HepG2 (cell line): ENCODE measurements around the gene JAM2. TPM values are rescaled to one million over a fixed set of nuclear protein-coding genes. Genes with fewer than 3 reads are reported as not detected.

Source experiments
- ATAC-seq: fragments of 200-7000 bp; cut with Tn5 transposase; 3 replicates; pipeline ENCODE4 v1.9.1; 2020; ENCODE audit warnings: mild to moderate bottlenecking, moderate library complexity
- BruUV-seq: library from RNA; stranded (reverse); fragments of 400-500 nt; replicated peaks from 2 replicates; lab custom pipeline; 2021; lab: Mats Ljungman, UMichigan
- CTCF ChIA-PET: fragments of 300-600 bp; formaldehyde crosslinking; extraction: SDS; loops from one replicate; lab custom pipeline; 2021; ENCODE audit warnings: low total read pairs, inconsistent platforms, low intra/inter-chr PET ratio; lab: Yijun Ruan, JAX
- POLR2A ChIA-PET: fragments of 350-600 bp; sonication (Branson Sonifier 250); formaldehyde crosslinking; loops from one replicate; lab custom pipeline; 2020; ENCODE audit warnings: antibody characterized with exemption, inconsistent platforms; lab: Yijun Ruan, JAX
- DNase-seq: peaks from one replicate; pipeline ENCODE4 v3.0.0-alpha.2; 2015; ENCODE audit warnings: low spot score
- FAIRE-seq: peaks from 3 replicates; lab custom pipeline; 2011; peaks lifted over from hg19 to GRCh38; lab: Jason Lieb, UNC
- H2AFZ ChIP-seq: one replicate; pipeline ENCODE4 v1.6.1; 2011; ENCODE audit warnings: low read length, inconsistent platforms
- H3K27ac ChIP-seq: fragments of 300-600 bp; 3 replicates; pipeline ENCODE4 v1.8.0; 2011; ENCODE audit warnings: mixed run types, mild to moderate bottlenecking, mixed read lengths, low read length, inconsistent platforms; ENCODE audit not compliant: insufficient read depth; ENCODE audit errors: extremely low read length
- H3K27me3 ChIP-seq, 2 experiments: fragments of 200-600 bp in 1 of 2; 2 replicates in 1 of 2; 3 replicates in 1 of 2; pipeline versions ENCODE4 v1.6.0 to v1.8.0; 2011; ENCODE audit warnings: low read length in 2 of 2, mild to moderate bottlenecking in 2 of 2, moderate library complexity in 2 of 2, inconsistent platforms in 1 of 2; ENCODE audit not compliant: insufficient read depth in 2 of 2, control insufficient read depth in 1 of 2
- H3K36me3 ChIP-seq, 2 experiments: fragments of 200-600 bp in 1 of 2; replicated peaks in 1 of 2; 2 replicates in 1 of 2; 3 replicates in 1 of 2; pipeline versions ENCODE4 v1.5.1 to v1.8.0; 2011; ENCODE audit warnings: low read length in 2 of 2, inconsistent platforms in 1 of 2; ENCODE audit not compliant: insufficient read depth in 2 of 2, control insufficient read depth in 1 of 2
- H3K4me1 ChIP-seq: 2 replicates; pipeline ENCODE4 v1.5.1; 2012; ENCODE audit warnings: low read length, inconsistent platforms; ENCODE audit not compliant: insufficient read depth
- H3K4me2 ChIP-seq: 2 replicates; pipeline ENCODE4 v1.6.0; 2011; ENCODE audit warnings: low read depth, low read length, inconsistent platforms
- H3K4me3 ChIP-seq, 3 experiments: fragments of 200-600 bp in 1 of 3; sonication (generic), shearing (Covaris generic) in 1 of 3; replicated peaks in 1 of 3; 2 replicates each; pipeline ENCODE4 v1.5.1; 2011 to 2016; ENCODE audit warnings: low read length in 3 of 3, inconsistent platforms in 2 of 3, low read depth in 2 of 3, mild to moderate bottlenecking in 2 of 3, control low read depth in 1 of 3, mixed read lengths in 1 of 3; ENCODE audit not compliant: insufficient read depth in 1 of 3
- H3K79me2 ChIP-seq: one replicate; pipeline ENCODE4 v1.6.1; 2011; ENCODE audit warnings: low read length, inconsistent platforms; ENCODE audit not compliant: insufficient read depth
- H3K9ac ChIP-seq: 2 replicates; pipeline ENCODE4 v1.6.0; 2011; ENCODE audit warnings: mild to moderate bottlenecking, low read depth, low read length, inconsistent platforms; ENCODE audit not compliant: insufficient read depth
- H3K9me3 ChIP-seq: 2 replicates; pipeline ENCODE4 v1.5.1; 2012; ENCODE audit warnings: mild to moderate bottlenecking, low read length
- H4K20me1 ChIP-seq: 2 replicates; pipeline ENCODE4 v1.6.0; 2011; ENCODE audit warnings: inconsistent platforms, mild to moderate bottlenecking, low read length, moderate library complexity; ENCODE audit not compliant: insufficient read depth
- MAZ ChIP-seq, 2 experiments: sonication (generic) in 1 of 2; formaldehyde crosslinking in 1 of 2; IDR thresholded peaks; 2 replicates each; pipeline versions ENCODE4 v1.5.0 to v1.6.1; 2012 to 2020; ENCODE audit warnings: low read depth in 2 of 2, mild to moderate bottlenecking in 2 of 2, borderline replicate concordance in 1 of 2, improper control_type of control experiment in 1 of 2, low read length in 1 of 2, missing genetic modification reagents in 1 of 2, moderate library complexity in 1 of 2
- NPAS2 ChIP-seq: sonication (generic); formaldehyde crosslinking; IDR thresholded peaks from 2 replicates; pipeline ENCODE4 v1.8.0; 2022; ENCODE audit warnings: mild to moderate bottlenecking, missing genetic modification reagents, borderline replicate concordance
- RAD21 ChIP-seq: fragments of 450-650 bp; formaldehyde crosslinking; IDR thresholded peaks from 2 replicates; pipeline ENCODE4 v1.5.0; 2020; ENCODE audit warnings: mild to moderate bottlenecking
- REXO4 ChIP-seq: sonication (generic); formaldehyde crosslinking; IDR thresholded peaks from 2 replicates; pipeline ENCODE4 v1.8.0; 2022; ENCODE audit warnings: missing genetic modification reagents, mild to moderate bottlenecking, borderline replicate concordance
- RFX1 ChIP-seq: fragments of 450-650 bp; IDR thresholded peaks from 2 replicates; pipeline ENCODE4 v1.6.1; 2017
- SNAI1 ChIP-seq: sonication (generic); formaldehyde crosslinking; IDR thresholded peaks from 2 replicates; pipeline ENCODE4 v1.5.0; 2020; ENCODE audit warnings: mild to moderate bottlenecking, missing genetic modification reagents, borderline replicate concordance
- SYNCRIP ChIP-seq: fragments of 200-400 bp; formaldehyde crosslinking; IDR thresholded peaks from 2 replicates; pipeline ENCODE4 v1.6.1; 2018; ENCODE audit warnings: mild to moderate bottlenecking, low read depth, low read length; ENCODE audit not compliant: insufficient read depth
- TAF15 ChIP-seq: fragments of 200-400 bp; formaldehyde crosslinking; IDR thresholded peaks from one replicate; pipeline ENCODE4 v1.6.1; 2018; ENCODE audit warnings: mild to moderate bottlenecking, low read depth, low read length; ENCODE audit not compliant: poor library complexity, severe bottlenecking
- TMF1 ChIP-seq: sonication (generic); formaldehyde crosslinking; IDR thresholded peaks from 2 replicates; pipeline ENCODE4 v1.8.1; 2022; ENCODE audit warnings: low read depth, missing genetic modification reagents
- ZFP41 ChIP-seq: sonication (generic); formaldehyde crosslinking; IDR thresholded peaks from 2 replicates; pipeline ENCODE4 v1.4.0; 2020; ENCODE audit warnings: mild to moderate bottlenecking, missing genetic modification reagents, borderline replicate concordance
- ZNF124 ChIP-seq: sonication (generic); formaldehyde crosslinking; IDR thresholded peaks from 2 replicates; pipeline ENCODE4 v1.4.0; 2020; ENCODE audit warnings: missing genetic modification reagents
- ZNF136 ChIP-seq: sonication (generic); formaldehyde crosslinking; IDR thresholded peaks from 2 replicates; pipeline ENCODE4 v1.8.1; 2022; ENCODE audit warnings: low read depth, mild to moderate bottlenecking, moderate library complexity, missing genetic modification reagents
- ZNF367 ChIP-seq: sonication (generic); formaldehyde crosslinking; IDR thresholded peaks from 2 replicates; pipeline ENCODE4 v1.4.0; 2020; ENCODE audit warnings: missing genetic modification reagents, borderline replicate concordance
- ZNF446 ChIP-seq: sonication (generic); formaldehyde crosslinking; IDR thresholded peaks from 2 replicates; pipeline ENCODE4 v1.5.0; 2020; ENCODE audit warnings: mild to moderate bottlenecking, missing genetic modification reagents
- ZNF546 ChIP-seq: sonication (generic); formaldehyde crosslinking; conservative IDR thresholded peaks from 2 replicates; pipeline ENCODE4 v1.8.1; 2023; ENCODE audit warnings: mild to moderate bottlenecking, missing genetic modification reagents
- WGBS: methylation state at CpG from one replicate; pipeline ENCODE4 v1.1.6; 2017; ENCODE audit warnings: low lambda C conversion rate; 5-methylcytosine and 5-hydroxymethylcytosine counted together
- in situ Hi-C: cut with HindIII; loops from 2 replicates; pipeline ENCODE4 v1.10.0; 2017; ENCODE audit warnings: low pct_unique_long_range_greater_than_20kb; ENCODE audit not compliant: extremely low pct_ligation_motif_present
- intact Hi-C: fragments of 100-400 bp; cut with micrococcal nuclease; formaldehyde crosslinking; loops from one replicate; pipeline ENCODE4 v1.10.0; 2022; ENCODE audit not compliant: unreplicated experiment
- polyA plus RNA-seq, 8 experiments: library from polyadenylated mRNA; depleted of rRNA in 3 of 8; stranded (reverse) in 7 of 8; unstranded in 1 of 8; fragments of >200 nt; fragmentation: Illumina TruSeq in 4 of 8; extraction: Trizol in 4 of 8; gene quantifications; 2 replicates each; pipeline versions ENCODE4 v1.2.1 to v1.2.3, GENCODE V29; 2011 to 2016; ENCODE audit warnings: low read depth in 4 of 8, missing spikeins in 1 of 8, mixed read lengths in 1 of 8; ENCODE audit not compliant: insufficient read depth in 1 of 8
- total RNA-seq, 5 experiments: library from RNA; depleted of rRNA; stranded (reverse); fragments of >200 nt; fragmentation: Illumina TruSeq; extraction: Trizol; gene quantifications; 2 replicates each; pipeline ENCODE4 v1.2.3, GENCODE V29; 2016; ENCODE audit warnings: low read depth in 1 of 5
- TF ChIP-seq, protein P1 (sequence below): sonication (generic); formaldehyde crosslinking; IDR thresholded peaks from 2 replicates; pipeline ENCODE4 v1.8.0; 2022; ENCODE audit warnings: mild to moderate bottlenecking, missing genetic modification reagents; ENCODE audit not compliant: insufficient replicate concordance
- TF ChIP-seq, protein P2 (sequence below): sonication (generic); formaldehyde crosslinking; conservative IDR thresholded peaks from 2 replicates; pipeline ENCODE4 v1.8.0; 2022; ENCODE audit warnings: mild to moderate bottlenecking, moderate library complexity, missing genetic modification reagents

The JAM2 gene
- total and polyA plus RNA-seq, 2 of the 13 experiments (the other 11 are each of a cell fraction or from before 2014, with no cell fraction given) = 0.07 TPM; not detected in 1

DNA sequence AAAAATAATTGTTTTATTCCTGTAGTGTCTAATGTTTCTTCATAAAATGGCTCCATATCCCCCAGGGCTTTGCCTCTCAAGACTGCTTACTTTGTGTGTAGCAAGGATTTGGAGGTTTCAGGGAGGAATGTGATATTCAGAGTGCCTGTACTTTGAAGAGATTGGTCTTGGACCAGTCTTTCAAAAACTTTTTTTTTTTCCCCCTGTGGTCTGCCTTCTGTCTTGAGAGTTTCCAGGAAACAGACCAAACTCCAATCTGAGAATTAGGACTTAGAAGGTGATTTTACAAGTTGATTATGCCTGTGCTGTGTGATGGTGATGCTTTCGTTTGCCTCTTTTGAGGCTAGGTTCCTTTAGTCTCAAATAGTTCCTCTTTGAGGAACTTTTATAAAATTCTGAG lies 121.6 kb downstream of the JAM2 start:
- TF ChIP-seq ZNF367 = no peak
- TF ChIP-seq, protein P1, sequence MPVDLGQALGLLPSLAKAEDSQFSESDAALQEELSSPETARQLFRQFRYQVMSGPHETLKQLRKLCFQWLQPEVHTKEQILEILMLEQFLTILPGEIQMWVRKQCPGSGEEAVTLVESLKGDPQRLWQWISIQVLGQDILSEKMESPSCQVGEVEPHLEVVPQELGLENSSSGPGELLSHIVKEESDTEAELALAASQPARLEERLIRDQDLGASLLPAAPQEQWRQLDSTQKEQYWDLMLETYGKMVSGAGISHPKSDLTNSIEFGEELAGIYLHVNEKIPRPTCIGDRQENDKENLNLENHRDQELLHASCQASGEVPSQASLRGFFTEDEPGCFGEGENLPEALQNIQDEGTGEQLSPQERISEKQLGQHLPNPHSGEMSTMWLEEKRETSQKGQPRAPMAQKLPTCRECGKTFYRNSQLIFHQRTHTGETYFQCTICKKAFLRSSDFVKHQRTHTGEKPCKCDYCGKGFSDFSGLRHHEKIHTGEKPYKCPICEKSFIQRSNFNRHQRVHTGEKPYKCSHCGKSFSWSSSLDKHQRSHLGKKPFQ (CRISPR knock-in tag) = no peak
- TF ChIP-seq ZNF546 (CRISPR knock-in tag) = no peak
- TF ChIP-seq ZNF124 = no peak
- TF ChIP-seq ZFP41 (CRISPR knock-in tag) = no peak
- ATAC-seq = no peak
- Histone ChIP-seq H3K9me3 (no peaks in the 10 kb centered on the region), H3K27me3 (no peaks in the 10 kb centered on the region), H2AFZ (no peak overlapping the region), H4K20me1 (no peaks in the 10 kb centered on the region), H3K36me3 (peaks cover 8 to 48% of the 10 kb centered on the region in 2 experiments), H3K4me3 (no peak overlapping the region), H3K4me2 (no peak overlapping the region), H3K27ac (no peak overlapping the region), H3K4me1 (no peaks in the 10 kb centered on the region), H3K79me2 (no peaks in the 10 kb centered on the region), H3K9ac (no peak overlapping the region)
- ChIA-PET POLR2A (no interaction called here), CTCF (no interaction called here)
- FAIRE-seq = no peak
- no peak for DNase-seq
- intact Hi-C loops (no loop called here), in situ Hi-C loops (no loop called here)
- no TSS peak for BruUV-seq
- WGBS = 100% methylated on average over 1 of the region's 1 CpG

DNA sequence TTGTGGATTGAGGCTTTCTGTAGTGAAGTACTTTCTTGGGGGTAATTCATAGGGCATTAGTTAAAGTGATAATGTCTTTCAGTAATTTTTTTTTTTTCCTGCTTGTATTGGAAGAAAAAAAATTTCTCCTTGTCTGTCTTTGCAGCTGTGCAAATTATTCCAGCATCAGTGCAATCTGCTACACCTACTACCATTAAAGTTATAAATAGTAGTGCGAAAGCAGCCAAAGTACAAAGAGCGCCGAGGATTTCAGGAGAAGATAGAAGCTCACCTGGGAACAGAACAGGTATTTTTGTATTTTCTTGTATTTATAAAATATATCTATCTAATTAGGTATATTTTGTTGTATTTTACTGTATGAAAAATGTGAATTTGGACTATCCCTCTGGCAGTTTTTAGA lies 125.0 kb downstream of the JAM2 start:
- no peaks in the 10 kb centered on the region for H3K27me3 ChIP-seq
- no peaks in the 10 kb centered on the region for H3K9me3 ChIP-seq
- POLR2A ChIA-PET = no interaction called here
- H3K36me3 ChIP-seq = peaks cover 6 to 42% of the 10 kb centered on the region in 2 experiments
- no peaks in the 10 kb centered on the region for H3K79me2 ChIP-seq
- DNase-seq = no peak
- H3K9ac ChIP-seq = no peak overlapping the region
- CTCF ChIA-PET = no interaction called here
- no peak overlapping the region for H2AFZ ChIP-seq
- 96% methylated on average over 3 of the region's 3 CpGs for WGBS
- in situ Hi-C loops (no loop called here), intact Hi-C loops (no loop called here)
- ATAC-seq = no peak
- no TSS peak for BruUV-seq
- H4K20me1 ChIP-seq = no peaks in the 10 kb centered on the region
- H3K27ac ChIP-seq = no peak overlapping the region
- no peaks in the 10 kb centered on the region for H3K4me1 ChIP-seq
- no peak for FAIRE-seq
- no peak overlapping the region for H3K4me3 ChIP-seq
- H3K4me2 ChIP-seq = no peak overlapping the region
- TF ChIP-seq RFX1 (no peak), SNAI1 (CRISPR knock-in tag) (no peak), REXO4 (CRISPR knock-in tag) (no peak), TMF1 (CRISPR knock-in tag) (no peak), ZNF446 (CRISPR knock-in tag) (no peak), TAF15 (no peak), ZNF136 (CRISPR knock-in tag) (no peak), NPAS2 (CRISPR knock-in tag) (no peak), RAD21 (CRISPR knock-in tag) (no peak), SYNCRIP (no peak), MAZ (IDR thresholded peaks at IDR 0.05; ENCODE audit: borderline replicate concordance, low read depth, low read length) (no peak), MAZ (CRISPR knock-in tag; IDR thresholded peaks at IDR 0.05; ENCODE audit: low read depth) (no peak)
- TF ChIP-seq, protein P2, sequence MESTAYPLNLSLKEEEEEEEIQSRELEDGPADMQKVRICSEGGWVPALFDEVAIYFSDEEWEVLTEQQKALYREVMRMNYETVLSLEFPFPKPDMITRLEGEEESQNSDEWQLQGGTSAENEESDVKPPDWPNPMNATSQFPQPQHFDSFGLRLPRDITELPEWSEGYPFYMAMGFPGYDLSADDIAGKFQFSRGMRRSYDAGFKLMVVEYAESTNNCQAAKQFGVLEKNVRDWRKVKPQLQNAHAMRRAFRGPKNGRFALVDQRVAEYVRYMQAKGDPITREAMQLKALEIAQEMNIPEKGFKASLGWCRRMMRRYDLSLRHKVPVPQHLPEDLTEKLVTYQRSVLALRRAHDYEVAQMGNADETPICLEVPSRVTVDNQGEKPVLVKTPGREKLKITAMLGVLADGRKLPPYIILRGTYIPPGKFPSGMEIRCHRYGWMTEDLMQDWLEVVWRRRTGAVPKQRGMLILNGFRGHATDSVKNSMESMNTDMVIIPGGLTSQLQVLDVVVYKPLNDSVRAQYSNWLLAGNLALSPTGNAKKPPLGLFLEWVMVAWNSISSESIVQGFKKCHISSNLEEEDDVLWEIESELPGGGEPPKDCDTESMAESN (CRISPR knock-in tag) = no peak
